Measurements from ENCODE around the gene SFT2D3. TPM values are rescaled to one million over a fixed set of nuclear protein-coding genes. Genes with fewer than 3 reads are reported as not detected.

The SFT2D3 gene
- total and polyA plus RNA-seq, 8 donors = 2.7 to 5.7 (median 3.7) TPM

DNA sequence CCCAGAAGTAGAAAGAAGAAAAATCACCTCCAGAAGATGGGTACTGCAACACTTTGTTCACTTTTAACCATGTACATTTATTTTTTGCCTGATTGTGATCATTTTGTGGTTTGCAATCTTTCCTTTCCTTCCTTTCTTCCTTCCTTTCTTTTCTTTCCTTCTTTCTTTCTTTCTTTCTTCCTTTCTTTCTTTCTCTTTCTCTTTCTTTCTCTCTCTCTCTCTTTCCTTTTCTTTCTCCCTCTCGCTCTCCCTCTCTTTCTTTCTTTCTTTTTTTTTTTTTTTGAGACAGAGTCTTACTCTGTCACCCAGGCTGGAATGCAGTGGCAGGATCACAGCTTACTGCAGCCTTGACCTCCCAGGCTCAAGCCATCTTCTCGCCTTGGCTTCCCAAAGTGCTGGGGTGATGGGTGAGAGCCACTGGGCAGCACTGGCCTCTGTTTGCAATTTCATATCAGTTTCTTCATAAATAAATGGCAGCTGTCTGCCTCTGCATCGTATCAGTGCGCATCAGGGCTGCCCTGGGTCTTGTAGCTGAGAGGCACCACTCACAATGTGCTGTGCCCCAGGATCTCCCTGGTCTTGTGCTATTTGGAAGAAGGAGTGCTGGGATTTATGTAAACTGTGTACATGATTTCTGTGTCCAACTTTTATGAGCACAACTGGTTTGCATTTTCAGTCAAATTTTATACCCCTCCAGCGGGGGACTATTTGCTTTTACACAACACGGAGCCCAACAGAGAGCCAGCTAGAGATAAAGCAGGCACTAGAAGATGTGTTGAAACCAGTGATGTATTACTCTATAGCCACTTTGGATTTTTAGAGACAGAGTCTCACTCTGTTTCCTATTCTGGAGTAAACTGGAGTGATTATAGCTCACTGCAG is 19.1 kb upstream of the SFT2D3 start:
- intact Hi-C loops (cut with DNase I) = no loop called here
- ATAC-seq (no peak), FAIRE-seq (no peak), DNase-seq (no peak)
- H3K27me3 ChIP-seq = no peaks in the 10 kb centered on the region
- WGBS, 2 donors = 81 to 86% methylated on average over 6 of the region's 6 CpGs
- peaks cover 0 to 5% (median 5%) of the 10 kb centered on the region in 3 donors for H3K4me1 ChIP-seq
- H3K9me3 ChIP-seq = no peaks in the 10 kb centered on the region
- no peak overlapping the region for H3K4me3 ChIP-seq
- TF ChIP-seq CTCF (IDR thresholded peaks at IDR 0.05) = no peak
- no peak overlapping the region for H3K27ac ChIP-seq
- H3K36me3 ChIP-seq = no peaks in the 10 kb centered on the region

GRCh38 chr2:127683056-127683455 is 18.2 kb upstream of the SFT2D3 start:
- no peaks in the 10 kb centered on the region for H3K36me3 ChIP-seq
- H3K4me3 ChIP-seq = no peak overlapping the region
- H3K27me3 ChIP-seq = no peaks in the 10 kb centered on the region
- no peak for DNase-seq
- FAIRE-seq = no peak
- intact Hi-C loops (cut with DNase I) = no loop called here
- TF ChIP-seq CTCF (IDR thresholded peaks at IDR 0.05) = no peak
- H3K4me1 ChIP-seq = peaks cover 0 to 5% (median 5%) of the 10 kb centered on the region in 3 donors
- no peaks in the 10 kb centered on the region for H3K9me3 ChIP-seq
- ATAC-seq = peak in 3 of 4 donors; percentile 45 to 48 (median 47)
- no peak overlapping the region for H3K27ac ChIP-seq

GRCh38 chr2:127683757-127684156 is 17.5 kb upstream of the SFT2D3 start:
- Histone ChIP-seq H3K36me3 (no peaks in the 10 kb centered on the region), H3K9me3 (no peaks in the 10 kb centered on the region), H3K4me1 (peaks cover 0 to 5% (median 5%) of the 10 kb centered on the region in 3 donors), H3K4me3 (no peak overlapping the region), H3K27ac (no peak overlapping the region), H3K27me3 (no peaks in the 10 kb centered on the region)
- WGBS, 2 donors = 76 to 77% methylated on average over 15 of the region's 15 CpGs
- intact Hi-C loops (cut with DNase I) = no loop called here
- FAIRE-seq (no peak), ATAC-seq (peak in 2 of 4 donors; percentile 36), DNase-seq (peak in 1 of 6 donors; percentile 11)
- TF ChIP-seq CTCF (IDR thresholded peaks at IDR 0.05) = no peak

DNA sequence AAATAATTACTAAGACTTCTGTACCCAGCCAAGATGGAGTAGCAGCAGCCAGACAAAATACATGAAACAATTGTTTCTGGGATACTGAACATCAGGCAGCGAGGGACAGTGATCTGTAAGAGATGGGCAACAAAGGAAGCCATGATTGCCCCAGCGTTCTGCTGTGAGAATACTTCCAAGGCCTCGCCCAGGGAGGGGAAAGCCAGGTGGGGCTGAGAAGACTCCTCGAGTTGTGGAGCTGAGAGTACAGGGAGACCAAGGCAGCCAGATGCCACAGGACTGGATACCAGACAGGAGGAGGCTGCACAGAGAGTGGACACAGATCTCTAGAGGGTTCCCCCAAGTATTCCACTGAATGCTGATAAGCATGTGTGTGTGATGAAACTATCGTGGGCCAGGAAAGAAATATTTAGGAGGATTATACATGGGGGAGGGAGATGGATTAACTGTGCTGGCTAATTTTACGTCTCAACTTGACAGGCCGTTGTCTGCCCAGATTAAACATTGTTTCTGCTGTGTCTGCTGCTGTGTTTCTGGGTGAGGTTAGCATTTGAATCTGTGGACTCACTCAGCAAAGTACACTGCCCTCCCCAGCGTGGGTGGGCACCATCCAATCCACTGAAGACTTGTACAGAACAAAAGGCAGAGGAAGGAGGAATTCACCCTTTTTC is 15.8 kb upstream of the SFT2D3 start:
- intact Hi-C loops (cut with DNase I) = no loop called here
- no peaks in the 10 kb centered on the region for H3K27me3 ChIP-seq
- no peaks in the 10 kb centered on the region for H3K36me3 ChIP-seq
- FAIRE-seq (no peak), DNase-seq (no peak), ATAC-seq (no peak)
- H3K4me1 ChIP-seq = peaks cover 0 to 5% (median 5%) of the 10 kb centered on the region in 3 donors
- no peaks in the 10 kb centered on the region for H3K9me3 ChIP-seq
- no peak overlapping the region for H3K4me3 ChIP-seq
- H3K27ac ChIP-seq = no peak overlapping the region
- WGBS, 2 donors = 79% methylated on average over 8 of the region's 8 CpGs
- TF ChIP-seq CTCF (IDR thresholded peaks at IDR 0.05) = no peak

GRCh38 chr2:127688405-127688804 is 12.9 kb upstream of the SFT2D3 start:
- Histone ChIP-seq H3K27me3 (no peaks in the 10 kb centered on the region), H3K4me1 (no peaks in the 10 kb centered on the region), H3K36me3 (no peaks in the 10 kb centered on the region), H3K9me3 (no peaks in the 10 kb centered on the region), H3K27ac (no peak overlapping the region), H3K4me3 (no peak overlapping the region)
- WGBS, 2 donors = 62 to 68% methylated on average over 1 of the region's 1 CpG
- DNase-seq = no peak
- no peak for TF ChIP-seq CTCF (IDR thresholded peaks at IDR 0.05)
- no peak for FAIRE-seq
- no peak for ATAC-seq
- intact Hi-C loops (cut with DNase I) = no loop called here

Data from pancreas (tissue), 10 donors.